Measurements from ENCODE around the gene MGP.

DNA sequence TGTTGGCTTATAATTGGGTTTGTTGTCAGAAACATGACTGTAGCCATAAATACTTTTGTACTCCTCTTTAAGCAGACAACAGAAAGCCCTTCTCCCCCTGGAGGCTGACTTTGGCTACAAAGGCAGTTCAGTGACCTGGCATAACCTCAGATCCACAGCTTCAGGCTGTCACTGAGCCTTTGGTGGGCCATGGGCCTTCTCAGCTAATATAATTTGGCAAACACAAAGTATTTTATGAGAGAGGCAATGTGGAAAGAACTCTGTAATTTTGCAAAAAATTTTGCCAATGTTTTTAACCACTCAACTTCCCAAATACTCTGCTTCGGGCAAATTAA lies 15.5 kb upstream of the MGP start:
- TF ChIP-seq, protein P1, sequence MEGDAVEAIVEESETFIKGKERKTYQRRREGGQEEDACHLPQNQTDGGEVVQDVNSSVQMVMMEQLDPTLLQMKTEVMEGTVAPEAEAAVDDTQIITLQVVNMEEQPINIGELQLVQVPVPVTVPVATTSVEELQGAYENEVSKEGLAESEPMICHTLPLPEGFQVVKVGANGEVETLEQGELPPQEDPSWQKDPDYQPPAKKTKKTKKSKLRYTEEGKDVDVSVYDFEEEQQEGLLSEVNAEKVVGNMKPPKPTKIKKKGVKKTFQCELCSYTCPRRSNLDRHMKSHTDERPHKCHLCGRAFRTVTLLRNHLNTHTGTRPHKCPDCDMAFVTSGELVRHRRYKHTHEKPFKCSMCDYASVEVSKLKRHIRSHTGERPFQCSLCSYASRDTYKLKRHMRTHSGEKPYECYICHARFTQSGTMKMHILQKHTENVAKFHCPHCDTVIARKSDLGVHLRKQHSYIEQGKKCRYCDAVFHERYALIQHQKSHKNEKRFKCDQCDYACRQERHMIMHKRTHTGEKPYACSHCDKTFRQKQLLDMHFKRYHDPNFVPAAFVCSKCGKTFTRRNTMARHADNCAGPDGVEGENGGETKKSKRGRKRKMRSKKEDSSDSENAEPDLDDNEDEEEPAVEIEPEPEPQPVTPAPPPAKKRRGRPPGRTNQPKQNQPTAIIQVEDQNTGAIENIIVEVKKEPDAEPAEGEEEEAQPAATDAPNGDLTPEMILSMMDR (IDR thresholded peaks at IDR 0.05; ENCODE audit: low read length) = no peak; the same call in 1 of the 2 replicates
- TF ChIP-seq EZH2 (IDR thresholded peaks at IDR 0.05; ENCODE audit: borderline replicate concordance, low read length) = no peak
